DMS153 (cell line): Measurements from ENCODE around the gene FOLR2.
"Not testable (repeated sequence)": the region's sequence is repeated elsewhere in the genome, so short reads cannot be mapped to it uniquely, and the experiment has no call there.

Experiments
- DNase-seq: peaks from one replicate; lab custom pipeline; 2025; lab: John Stamatoyannopoulos, UW

Gene FOLR2

DNA sequence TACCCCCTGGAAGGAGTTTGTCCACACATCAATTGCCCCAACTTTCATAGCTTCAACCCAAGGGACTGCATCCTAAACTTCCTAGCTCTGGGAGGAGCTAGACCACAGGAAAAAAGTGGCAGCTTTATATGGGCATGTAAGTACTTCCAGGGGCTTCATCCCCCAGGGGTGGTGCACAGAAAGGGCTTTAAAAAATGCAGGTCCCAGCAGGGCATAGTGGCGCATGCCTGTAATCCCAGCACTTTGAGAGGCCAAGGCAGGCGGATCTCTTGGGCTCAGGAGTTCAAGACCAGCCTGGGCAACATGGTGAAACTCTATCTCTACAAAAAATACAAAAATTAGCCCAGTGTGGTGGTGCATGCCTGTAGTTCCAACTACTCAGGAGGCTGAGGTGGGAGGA is 9.8 kb upstream of the FOLR2 start:
- DNase-seq = not testable (repeated sequence)

DNA sequence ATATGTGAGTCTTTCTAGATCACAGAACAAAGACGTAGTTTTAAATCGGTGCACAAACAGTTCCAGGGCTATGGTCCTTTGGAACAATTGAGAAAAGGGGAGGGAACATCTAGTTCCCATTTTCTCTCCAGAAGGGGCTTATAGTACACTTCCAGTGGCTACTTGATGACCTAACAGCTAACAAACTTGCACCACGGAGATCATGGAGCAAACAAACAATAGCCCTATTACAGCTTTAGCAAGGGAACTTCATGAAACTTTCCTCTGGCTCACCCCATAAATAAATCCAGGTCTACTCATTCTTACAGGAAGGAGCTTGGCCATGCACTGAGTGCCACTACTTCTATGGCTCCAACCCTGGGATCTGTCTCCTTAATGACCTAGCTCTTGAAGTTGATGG is 8.3 kb upstream of the FOLR2 start:
- DNase-seq = no peak

DNA sequence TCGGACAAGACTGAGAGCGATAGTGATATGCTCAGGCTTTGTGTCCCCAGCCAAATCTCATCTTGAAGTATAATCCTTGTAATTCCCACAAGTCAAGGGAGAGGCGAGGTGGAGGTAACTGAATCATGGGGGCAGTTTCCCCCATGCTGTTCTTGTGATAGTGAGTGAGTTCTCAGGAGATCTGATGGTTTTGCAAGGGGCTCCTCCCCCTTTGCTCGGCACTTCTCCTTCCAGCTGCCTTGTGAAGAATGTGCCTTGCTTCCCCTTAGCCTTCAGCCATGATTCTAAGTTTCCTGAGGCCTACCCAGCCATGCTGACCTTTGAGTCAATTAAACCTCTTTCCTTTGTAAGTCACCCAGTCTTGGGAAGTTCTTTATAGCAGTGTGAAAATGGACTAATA is 7.5 kb upstream of the FOLR2 start:
- no peak for DNase-seq

DNA sequence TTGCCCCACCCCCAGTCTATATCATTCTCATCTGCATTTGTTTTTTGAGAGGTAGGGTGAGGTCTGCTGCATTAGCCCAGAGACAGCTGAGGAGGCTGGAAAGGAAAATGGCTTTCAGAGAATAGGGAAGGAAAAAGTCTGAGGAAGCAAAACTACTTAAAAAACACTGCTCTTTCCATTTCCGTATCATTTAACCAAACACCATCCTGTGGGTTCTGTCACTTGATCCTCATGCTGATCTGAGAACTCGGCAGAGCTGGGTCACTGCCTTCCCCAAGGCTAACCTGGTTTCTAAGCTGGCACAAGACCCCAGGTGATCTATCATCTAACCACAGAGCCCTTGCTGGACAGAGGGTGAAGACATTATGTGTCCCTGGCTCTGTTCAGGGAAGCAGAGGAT is 1.2 kb downstream of the FOLR2 start:
- no peak for DNase-seq

DNA sequence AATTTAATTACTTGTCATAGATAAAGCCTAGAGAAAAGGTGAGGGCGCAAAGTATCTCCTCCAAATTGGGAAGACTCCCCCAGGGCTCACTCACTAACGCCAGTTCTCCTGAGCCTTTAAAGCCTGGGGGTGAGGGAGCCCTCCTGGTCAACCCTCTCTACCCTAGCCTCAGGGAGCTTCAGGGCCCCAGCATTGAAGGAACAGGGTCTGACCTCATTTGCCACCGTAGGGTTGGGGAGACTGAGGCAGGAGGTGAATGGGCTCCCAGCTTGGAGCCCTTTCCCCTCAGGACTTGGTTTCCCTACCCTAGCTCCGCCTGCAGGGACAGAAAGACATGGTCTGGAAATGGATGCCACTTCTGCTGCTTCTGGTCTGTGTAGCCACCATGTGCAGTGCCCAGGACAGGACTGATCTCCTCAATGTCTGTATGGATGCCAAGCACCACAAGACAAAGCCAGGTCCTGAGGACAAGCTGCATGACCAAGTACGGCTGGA is 1.7 kb downstream of the FOLR2 start:
- DNase-seq = no peak

DNA sequence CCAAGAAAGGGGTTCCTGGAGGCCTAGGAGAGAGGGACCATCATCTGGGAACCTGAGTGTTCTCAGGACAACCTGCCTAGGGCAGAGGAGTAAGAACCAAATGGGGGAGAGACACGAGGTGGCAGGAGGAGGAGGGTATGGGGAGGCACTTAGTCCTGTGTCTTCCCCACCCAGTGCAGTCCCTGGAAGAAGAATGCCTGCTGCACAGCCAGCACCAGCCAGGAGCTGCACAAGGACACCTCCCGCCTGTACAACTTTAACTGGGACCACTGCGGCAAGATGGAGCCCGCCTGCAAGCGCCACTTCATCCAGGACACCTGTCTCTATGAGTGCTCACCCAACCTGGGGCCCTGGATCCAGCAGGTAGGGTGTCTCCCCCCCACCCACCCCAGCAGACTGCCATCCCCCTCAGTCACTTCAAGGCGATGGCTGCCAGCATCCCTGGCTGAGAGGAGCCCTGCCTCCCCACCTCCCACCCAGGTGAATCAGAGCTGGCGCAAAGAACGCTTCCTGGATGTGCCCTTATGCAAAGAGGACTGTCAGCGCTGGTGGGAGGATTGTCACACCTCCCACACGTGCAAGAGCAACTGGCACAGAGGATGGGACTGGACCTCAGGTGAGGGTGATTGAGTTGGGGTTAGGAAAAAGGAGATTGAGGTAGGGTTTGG is 4.2 kb downstream of the FOLR2 start:
- peak; percentile 8 for DNase-seq

DNA sequence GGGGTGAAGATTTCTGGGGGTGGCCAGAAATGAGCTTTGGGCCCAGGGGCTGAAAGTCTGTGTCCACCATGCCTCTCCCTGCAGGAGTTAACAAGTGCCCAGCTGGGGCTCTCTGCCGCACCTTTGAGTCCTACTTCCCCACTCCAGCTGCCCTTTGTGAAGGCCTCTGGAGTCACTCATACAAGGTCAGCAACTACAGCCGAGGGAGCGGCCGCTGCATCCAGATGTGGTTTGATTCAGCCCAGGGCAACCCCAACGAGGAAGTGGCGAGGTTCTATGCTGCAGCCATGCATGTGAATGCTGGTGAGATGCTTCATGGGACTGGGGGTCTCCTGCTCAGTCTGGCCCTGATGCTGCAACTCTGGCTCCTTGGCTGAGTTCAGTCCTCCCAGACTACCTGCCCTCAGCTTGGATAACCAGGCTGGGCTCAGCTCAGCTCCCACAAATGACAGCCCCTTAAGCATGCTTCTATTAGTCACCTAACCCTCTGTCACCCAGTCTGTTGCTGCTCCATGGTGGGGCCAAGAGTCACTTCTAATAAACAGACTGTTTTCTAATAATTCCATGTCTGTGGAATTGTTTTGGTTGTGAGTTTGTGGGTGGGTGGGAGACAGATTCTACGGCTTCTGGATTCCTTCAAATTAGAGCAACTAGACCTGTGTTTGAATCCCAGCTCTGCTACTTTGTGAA is 4.9 kb downstream of the FOLR2 start:
- no peak for DNase-seq

DNA sequence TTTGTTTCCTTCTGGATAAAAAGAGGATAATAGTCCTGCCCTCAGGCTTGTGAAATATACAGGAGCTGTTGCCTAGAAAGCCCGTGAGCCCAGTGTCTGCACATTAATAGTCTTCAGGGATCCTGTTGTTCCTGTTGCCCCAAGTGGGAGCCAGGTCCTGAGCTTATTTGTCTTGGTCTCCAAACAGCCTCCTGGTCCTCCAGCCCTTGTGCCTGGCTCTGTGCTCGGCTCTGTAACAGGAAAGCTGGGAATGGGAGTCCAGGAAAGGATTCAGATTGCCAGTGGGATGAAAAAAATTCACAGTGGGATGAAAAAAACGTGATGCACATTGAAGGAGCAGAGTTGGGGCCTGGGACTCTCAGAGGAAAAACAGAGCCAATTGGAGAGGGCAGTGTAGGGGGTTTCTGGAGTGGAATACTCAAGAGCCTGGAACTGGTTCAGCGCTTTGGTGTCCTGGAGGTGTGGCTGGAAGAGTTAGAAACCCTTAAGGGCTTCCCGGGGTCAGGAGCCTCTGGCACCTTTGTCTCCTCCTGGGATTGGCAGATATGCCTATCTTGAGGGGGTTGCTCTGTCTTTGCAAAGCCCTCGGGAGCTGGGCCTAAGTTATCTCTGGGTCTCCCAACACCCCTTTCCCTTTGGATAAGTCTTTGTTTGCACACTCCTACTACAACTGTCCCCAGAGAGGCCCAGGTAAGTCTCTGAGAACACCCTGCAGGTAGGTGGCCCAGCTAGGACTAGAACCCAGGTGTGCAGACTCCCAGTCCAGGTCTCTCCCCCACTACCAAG is 5.7 kb downstream of the FOLR2 start:
- no peak for DNase-seq

DNA sequence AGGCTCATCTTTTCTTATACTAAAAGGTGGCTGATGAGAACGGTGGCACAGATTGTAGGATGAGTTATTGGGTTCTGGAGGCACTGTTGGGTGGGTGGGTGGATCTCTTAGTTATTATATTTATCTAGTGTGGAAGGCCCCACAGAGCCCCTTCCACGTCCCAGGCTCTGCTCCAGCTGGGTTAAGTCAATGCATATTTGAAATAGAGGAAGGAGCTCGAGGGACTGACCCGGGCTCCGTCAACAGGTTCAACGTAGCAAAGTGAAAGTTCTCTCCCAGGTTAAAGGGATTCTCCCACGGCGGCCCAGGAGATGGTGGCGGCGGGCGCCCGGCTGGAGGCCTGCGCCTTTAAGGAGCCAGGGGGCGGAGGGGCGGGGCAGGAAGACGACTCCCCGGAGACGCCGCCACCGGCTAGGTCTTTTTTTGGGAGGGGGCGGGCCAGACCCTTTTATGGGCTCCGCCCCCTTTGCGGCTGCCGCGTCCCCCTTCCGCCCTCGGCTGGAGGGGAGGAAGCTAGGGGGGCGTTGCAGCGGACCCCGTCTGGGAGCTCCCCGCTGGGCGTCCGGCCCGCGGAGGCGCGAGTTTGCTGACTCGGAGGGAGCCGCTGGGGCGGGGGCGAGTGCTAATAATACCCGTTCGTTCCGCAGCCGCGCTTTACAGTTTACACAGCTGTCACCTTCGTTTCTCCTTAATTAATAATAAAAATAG is 6.5 kb downstream of the FOLR2 start:
- peak; percentile 93 for DNase-seq

DNA sequence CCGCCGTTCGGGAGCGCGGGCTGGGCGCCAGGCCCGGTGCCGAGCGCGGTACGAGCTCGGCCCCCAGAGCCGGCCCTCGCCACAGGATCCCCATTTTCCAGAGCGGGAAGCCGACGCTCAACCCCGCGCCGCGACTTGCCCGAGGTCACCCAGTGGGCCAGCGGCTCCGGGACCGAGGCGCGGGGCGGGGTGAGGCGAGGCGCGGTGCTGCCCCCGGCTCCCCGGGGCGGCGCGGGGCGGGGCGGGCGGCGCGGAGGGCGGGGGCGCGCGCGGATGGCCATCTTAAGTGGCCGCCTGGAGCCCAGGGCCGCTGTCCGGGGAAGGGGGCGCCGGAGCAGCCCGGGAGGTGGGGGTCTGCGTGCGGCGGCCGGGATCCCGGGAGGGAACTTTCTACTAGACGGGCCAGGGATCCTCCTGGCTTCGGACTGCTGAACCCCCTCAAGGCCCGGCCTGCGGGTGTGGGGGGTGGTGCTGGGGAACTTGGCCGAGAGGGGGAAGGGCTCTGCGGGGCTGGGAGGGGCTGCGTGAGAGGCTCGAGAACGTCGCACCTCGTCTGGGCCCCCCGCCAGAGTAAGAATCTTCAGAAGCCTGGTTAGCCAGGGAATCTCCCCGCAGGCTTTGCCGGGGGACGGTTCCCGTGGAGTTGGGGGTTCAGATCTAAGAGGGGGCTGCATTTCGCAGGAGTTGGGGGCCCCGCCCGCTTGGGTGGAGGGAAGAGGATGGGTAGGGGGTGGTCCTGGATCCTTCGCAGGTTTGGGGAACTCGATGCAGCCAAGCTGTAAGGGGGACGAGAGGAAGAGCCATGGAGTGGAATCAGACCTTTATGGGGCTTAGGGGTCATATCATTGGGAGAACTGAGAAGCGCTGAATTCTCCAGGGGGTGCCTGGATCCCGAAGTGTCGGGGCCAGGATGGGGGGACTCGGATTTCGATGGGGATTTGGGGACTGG is 7.3 kb downstream of the FOLR2 start:
- no peak for DNase-seq

DNA sequence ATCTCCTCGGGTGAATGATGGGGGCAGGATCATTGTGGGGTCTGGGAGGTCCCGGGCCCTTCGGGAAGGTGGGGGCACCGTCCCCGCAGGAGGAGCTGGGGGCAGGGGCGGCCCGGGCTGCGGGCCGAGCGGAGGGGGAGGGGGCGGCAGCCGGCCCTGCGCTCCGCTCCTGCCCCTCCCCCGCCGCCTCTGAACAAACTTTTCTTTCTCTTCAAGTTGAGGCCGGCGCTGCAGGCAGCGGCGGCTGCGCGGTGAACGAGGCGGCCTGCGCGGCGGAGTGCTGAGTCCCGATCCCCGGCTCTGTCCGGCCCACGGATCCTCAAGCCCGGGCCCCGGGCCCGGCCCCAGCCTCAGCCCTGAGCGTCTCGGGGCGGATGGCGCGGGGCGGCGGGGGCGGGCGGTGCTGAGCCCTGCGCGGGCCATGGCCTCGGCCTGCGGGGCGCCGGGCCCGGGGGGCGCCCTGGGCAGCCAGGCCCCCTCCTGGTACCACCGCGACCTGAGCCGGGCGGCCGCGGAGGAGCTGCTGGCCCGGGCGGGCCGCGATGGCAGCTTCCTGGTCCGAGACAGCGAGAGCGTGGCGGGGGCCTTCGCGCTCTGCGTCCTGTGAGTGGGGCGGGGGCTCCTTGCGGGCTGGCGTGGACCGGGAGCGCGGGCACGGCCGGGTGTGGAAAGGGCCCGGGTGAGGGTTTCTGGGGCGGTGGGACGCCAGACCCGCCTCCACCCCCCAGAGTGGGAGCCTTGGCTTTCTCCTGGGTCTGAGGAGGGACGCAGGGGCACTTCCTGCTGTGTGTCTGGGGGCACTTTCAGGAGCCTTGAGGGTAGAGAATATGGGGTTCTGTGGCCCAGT is 8.2 kb downstream of the FOLR2 start, which contains the start of gene INPPL1:
Gene INPPL1, plus strand, starts transcription at position 204 of the 847 bp plus-strand sequence. Its CDS starts 218 bp downstream, at position 422.
- DNase-seq = no peak

DNA sequence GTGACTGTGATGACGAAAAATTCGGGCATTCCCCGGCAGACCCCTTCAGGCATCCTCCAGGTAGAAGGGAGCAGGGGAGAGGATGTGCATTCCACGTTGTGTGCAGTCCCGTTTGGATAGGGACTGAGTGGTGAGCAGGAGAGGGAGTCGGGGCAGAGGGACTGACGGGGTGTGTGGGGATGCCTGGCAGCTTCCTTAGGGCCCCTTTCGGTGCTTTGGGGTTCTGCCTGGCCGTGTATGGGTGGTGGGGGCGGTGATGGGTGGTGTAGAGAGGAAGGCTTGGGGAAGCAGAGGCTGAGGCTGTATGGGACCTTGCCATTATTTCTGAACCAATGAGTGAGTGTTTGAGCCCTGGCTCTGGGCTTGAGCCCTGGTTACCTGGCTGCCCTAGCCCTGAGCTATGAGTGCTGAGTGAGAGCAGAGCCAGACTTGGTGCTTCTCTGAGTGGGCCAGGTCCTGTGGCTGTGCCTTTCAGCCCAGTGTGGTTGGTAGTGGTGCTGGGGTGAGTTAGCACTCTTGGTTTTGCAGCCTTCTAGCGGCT is 8.9 kb downstream of the FOLR2 start:
- DNase-seq = no peak

DNA sequence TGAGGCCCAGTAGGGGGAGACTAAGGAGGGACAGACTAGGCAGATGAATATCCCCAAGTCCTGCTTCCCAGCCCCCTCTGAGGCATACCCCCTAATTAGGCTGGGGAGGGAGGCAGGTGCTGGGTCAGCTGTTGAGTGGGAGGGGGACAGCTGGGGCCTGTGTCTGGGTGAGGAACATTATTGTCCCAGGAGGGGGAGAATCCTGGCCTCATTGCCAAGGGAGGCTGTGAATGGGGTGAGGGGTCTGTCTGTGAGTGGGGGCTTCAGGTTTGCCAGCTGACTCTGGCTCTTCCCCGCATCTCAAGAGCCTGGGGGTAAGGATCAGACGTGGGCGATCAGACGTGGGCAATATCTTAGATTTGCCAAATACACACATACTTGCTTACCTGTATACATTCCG is 10.1 kb downstream of the FOLR2 start:
- DNase-seq = no peak

DNA sequence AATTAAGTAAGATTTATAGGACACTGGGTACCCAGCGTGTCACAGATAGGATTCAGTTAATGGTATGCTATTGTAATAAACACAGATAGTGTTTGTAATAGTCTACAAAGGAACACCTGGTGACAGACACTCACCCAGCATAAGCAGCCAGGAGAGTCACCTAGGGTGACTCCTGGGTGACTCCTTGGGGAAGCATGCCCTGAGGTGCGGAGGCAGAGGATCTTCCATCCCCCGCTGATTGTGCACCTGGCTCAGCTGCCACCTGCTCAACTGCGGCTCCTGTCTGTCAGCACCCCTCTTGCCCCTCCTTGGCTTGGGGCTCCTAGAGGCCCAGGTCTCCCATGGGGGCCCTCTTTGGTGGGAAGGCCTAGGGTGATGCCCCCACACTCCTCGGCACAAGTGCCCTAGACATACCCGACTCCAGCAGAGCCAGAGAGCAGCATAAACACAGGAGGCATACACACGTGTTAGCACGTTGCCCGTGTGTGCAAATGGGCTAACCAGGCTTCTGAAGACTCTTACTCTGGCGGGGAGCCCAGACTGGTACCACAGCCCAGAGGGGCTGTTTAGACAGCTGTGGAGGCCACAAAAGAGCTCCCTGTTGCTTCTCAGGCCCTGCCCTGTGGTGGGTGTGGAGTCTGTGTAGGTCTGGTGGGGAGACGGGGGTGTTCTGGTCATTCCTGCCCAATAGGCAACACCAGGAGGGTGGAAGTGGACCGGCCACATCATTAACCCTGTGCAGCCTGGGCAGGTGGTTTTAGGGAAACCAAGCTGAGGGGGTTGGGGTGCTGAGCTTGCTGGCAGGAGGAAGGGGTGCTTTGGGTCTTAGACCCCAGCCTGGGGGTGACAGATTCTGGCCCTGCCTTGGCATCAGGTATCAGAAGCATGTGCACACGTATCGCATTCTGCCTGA is 11.0 kb downstream of the FOLR2 start:
- DNase-seq = peak; percentile 91

DNA sequence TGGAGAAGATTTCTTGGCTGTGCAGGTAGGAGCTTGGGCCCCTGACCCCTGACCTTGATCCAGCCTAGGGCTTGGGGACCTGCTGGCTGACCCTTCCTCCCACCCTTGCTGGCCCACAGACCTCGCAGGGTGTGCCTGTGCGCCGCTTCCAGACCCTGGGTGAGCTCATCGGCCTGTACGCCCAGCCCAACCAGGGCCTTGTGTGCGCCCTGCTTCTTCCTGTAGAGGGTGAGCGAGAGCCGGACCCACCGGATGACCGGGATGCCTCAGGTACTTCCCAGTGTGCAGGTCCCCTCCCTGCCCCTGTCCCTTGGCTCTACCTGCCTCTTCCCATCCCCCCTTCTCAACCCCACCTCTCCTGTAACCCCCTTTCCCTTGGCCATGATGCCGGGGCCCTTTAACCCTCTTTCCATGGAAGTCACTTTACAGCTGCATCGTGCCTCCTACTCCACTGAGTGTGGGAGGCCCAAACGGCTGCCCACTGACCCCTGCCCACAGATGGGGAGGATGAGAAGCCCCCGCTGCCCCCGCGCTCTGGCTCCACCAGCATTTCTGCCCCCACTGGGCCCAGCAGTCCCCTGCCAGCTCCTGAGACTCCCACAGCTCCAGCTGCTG is 11.7 kb downstream of the FOLR2 start:
- DNase-seq = peak; percentile 17

DNA sequence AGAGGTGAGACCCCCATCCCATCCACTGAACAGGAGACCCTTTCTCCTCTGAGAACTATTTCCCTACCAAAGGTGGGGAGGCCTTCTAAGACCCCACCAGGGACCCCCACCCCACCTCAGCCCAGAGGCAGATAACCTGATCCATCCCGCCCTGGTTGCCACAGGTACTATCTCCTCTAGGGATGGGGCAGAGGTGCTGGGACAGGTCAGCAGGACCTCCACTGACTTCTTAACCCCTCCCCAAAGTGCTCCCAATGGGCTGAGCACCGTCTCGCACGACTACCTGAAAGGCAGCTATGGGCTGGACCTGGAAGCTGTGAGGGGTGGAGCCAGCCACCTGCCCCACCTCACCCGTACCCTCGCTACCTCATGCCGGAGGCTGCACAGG is 12.2 kb downstream of the FOLR2 start:
- DNase-seq = no peak

DNA sequence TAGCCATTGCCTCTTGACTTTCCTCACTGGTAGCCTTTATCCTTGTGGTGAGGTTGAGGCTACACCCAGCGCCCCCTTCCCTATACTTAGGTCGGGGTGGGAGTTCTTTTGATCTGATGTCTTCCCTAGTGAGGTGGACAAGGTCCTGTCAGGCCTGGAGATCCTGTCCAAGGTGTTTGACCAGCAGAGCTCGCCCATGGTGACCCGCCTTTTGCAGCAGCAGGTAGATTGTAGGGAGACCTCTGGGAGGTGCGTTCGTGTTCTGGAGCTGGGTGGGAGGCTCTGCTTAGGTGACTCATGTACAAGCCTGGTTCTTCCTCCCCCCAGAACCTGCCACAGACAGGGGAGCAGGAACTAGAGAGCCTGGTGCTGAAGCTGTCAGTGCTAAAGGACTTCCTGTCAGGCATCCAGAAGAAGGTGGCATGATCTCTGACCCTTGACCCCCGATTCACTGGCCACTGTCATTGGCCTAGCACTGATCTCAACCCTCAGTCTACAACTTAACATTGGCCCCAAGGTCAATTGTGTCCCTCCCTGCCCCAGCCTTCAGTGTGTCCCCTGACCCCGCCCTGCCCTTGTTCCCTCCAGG is 12.8 kb downstream of the FOLR2 start:
- no peak for DNase-seq
